Glutamatergic neuron (in vitro differentiated cells): ENCODE measurements around the gene FZD4. TPM values are rescaled to one million over a fixed set of nuclear protein-coding genes. Genes with fewer than 3 reads are reported as not detected.

Experiments
- DNase-seq: peaks from one replicate; pipeline ENCODE4 v3.0.0; 2022
- H3K27ac Mint-ChIP-seq: one replicate; pipeline ENCODE4 v1.8.0; 2020; ENCODE audit warnings: mild to moderate bottlenecking, mixed read lengths, inconsistent platforms; ENCODE audit not compliant: unreplicated experiment
- H3K27me3 Mint-ChIP-seq: one replicate; pipeline ENCODE4 v1.8.0; 2020; ENCODE audit warnings: mild to moderate bottlenecking, moderate library complexity, mixed read lengths, inconsistent platforms; ENCODE audit not compliant: unreplicated experiment
- H3K36me3 Mint-ChIP-seq: one replicate; pipeline ENCODE4 v1.8.0; 2020; ENCODE audit warnings: mild to moderate bottlenecking, mixed read lengths, inconsistent platforms; ENCODE audit not compliant: unreplicated experiment
- H3K4me1 Mint-ChIP-seq: one replicate; pipeline ENCODE4 v1.8.0; 2020; ENCODE audit warnings: mild to moderate bottlenecking, low read depth, mixed read lengths, inconsistent platforms; ENCODE audit not compliant: unreplicated experiment
- H3K4me3 Mint-ChIP-seq: one replicate; pipeline ENCODE4 v1.8.0; 2020; ENCODE audit warnings: mild to moderate bottlenecking, mixed read lengths, inconsistent platforms; ENCODE audit not compliant: unreplicated experiment
- H3K9me3 Mint-ChIP-seq: one replicate; pipeline ENCODE4 v1.8.0; 2020; ENCODE audit warnings: mild to moderate bottlenecking, moderate library complexity, mixed read lengths, inconsistent platforms; ENCODE audit not compliant: unreplicated experiment
- total RNA-seq: library from RNA; stranded (reverse); fragmentation: NEBNext Ultra II Directional; extraction: Animal tissue kit (Norgen Biotek cat#: 25700); gene quantifications from one replicate; pipeline ENCODE4 v1.2.1, GENCODE V29; 2021; ENCODE audit not compliant: unreplicated experiment
- TF ChIP-seq, protein P1 (sequence below): fragments of 200-600 bp; sonication (generic); IDR thresholded peaks from one replicate; pipeline ENCODE4 v1.5.0; 2021; ENCODE audit not compliant: partially characterized antibody, unreplicated experiment

Gene FZD4
- total RNA-seq, 1 donor from 2014 or later, result 2.0 TPM

DNA sequence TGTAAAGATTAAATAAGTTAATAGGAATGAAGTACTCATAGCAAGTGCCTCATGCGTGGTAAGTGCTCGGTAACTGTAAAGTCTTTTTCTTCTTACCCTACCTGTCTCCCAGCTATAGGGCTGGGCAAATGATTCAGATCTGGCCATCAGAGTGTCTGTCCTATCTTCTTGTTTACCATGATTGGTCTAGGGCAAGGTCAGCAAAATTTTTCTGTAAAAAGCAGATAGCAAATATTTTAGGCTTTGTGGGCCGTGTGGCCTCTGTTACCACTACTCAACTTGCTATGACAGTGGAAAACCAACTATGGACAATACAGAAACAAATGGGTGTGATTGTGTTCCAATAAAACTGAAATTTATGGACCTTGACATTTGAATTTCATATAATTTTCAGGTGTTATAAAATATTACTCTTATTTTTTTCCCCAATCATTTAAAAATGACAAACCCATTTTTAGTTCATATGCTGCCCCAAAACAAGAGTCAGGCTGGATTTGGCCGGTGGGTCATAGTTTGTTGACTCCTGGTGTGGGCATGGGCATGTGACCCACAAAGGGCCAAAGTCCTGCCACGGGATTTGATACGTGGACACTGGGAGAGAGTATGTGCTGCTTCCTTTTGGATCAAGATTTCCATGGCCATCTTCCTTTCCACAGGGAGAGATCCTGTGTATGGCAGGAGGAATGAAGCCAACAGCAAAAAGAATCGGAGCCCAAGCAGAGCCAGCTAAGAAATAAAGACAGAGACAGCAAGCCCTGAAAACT is 26.8 kb upstream of the FZD4 start:
- no peak overlapping the region for H3K27ac Mint-ChIP-seq
- H3K27me3 Mint-ChIP-seq, result no peaks in the 10 kb centered on the region
- DNase-seq, result no peak
- TF ChIP-seq, protein P1, sequence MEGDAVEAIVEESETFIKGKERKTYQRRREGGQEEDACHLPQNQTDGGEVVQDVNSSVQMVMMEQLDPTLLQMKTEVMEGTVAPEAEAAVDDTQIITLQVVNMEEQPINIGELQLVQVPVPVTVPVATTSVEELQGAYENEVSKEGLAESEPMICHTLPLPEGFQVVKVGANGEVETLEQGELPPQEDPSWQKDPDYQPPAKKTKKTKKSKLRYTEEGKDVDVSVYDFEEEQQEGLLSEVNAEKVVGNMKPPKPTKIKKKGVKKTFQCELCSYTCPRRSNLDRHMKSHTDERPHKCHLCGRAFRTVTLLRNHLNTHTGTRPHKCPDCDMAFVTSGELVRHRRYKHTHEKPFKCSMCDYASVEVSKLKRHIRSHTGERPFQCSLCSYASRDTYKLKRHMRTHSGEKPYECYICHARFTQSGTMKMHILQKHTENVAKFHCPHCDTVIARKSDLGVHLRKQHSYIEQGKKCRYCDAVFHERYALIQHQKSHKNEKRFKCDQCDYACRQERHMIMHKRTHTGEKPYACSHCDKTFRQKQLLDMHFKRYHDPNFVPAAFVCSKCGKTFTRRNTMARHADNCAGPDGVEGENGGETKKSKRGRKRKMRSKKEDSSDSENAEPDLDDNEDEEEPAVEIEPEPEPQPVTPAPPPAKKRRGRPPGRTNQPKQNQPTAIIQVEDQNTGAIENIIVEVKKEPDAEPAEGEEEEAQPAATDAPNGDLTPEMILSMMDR, result no peak
- H3K36me3 Mint-ChIP-seq, result no peaks in the 10 kb centered on the region
- no peak overlapping the region for H3K4me3 Mint-ChIP-seq
- H3K4me1 Mint-ChIP-seq, result no peaks in the 10 kb centered on the region
- no peaks in the 10 kb centered on the region for H3K9me3 Mint-ChIP-seq

DNA sequence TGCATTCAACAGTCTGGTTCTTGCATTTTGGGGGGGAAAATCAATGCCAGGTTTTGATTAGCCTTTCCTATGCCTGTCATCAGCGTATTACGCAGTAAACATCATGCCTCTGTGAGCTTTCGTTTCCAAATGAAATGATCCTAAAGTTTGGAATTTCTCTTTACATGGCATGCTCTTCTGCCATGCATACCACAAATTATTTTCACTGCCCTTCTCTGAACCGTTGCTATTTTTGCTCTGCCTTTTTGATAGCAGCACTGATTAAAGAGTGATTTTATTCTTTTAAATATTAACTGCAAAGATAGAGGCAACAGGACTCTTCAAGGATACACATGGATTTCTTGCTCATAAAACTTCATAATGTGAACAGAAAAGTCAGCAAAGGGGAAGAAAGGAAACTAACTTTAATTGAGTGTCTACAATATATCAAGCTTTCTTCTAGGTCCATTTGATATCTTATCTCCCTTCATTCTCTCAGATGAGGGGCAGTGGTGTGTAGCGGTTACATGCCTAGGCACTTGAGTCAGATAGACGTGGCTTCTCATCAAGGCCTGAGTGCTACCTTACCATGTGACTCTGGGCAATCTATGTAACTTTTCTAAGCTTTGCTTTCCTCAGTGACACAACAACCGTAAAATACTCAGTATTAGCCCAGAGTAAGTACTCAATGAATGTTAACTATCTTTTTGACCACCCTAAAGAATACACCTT is 25.0 kb upstream of the FZD4 start:
- no peaks in the 10 kb centered on the region for H3K9me3 Mint-ChIP-seq
- no peaks in the 10 kb centered on the region for H3K36me3 Mint-ChIP-seq
- H3K4me3 Mint-ChIP-seq, result no peak overlapping the region
- DNase-seq, result no peak
- no peaks in the 10 kb centered on the region for H3K27me3 Mint-ChIP-seq
- TF ChIP-seq, protein P1, result no peak
- no peaks in the 10 kb centered on the region for H3K4me1 Mint-ChIP-seq
- no peak overlapping the region for H3K27ac Mint-ChIP-seq

DNA sequence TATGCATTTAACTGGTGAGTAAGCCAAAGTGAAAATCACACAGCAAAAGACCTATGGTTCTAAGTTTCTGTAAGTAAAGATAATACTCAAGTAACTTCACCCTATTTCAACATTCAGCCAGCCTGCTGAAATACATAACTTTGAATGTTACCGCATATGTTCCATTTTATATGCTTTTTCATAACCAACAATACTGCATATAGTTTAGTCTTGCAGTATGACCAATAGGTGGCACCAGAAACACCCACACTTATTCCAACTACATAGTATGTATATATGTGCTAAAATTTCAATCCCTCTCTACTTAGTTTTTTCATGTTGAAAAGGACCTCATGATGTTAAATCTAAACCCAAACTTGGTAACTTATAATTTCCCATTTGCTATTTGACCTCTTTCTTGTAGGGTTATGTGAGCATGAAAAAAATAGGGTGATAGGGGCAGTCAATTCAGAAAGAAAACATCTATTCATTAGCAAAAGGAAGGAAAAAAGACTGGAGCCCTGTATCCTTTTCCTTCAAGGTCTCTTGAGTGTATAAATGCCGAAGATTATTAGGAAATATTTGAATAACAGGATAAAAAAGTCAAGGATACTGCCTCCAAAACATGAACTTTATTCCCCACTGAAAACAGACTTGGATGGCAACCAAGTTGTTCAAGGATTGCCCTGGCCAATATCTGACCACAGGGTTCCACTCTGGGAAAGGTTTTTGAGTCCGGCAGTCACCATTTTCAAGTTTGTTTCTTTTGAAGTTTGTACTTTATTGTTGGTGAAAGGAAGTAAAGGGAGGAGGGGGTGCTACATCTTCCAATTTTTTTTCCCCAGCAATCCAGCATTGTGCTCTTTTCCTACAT is 23.8 kb upstream of the FZD4 start:
- Mint-ChIP-seq H3K4me1 (no peaks in the 10 kb centered on the region), H3K36me3 (peaks cover 8% of the 10 kb centered on the region), H3K27ac (no peak overlapping the region), H3K9me3 (no peaks in the 10 kb centered on the region), H3K27me3 (no peaks in the 10 kb centered on the region), H3K4me3 (no peak overlapping the region)
- DNase-seq, result no peak
- TF ChIP-seq, protein P1, result peak; percentile 39

DNA sequence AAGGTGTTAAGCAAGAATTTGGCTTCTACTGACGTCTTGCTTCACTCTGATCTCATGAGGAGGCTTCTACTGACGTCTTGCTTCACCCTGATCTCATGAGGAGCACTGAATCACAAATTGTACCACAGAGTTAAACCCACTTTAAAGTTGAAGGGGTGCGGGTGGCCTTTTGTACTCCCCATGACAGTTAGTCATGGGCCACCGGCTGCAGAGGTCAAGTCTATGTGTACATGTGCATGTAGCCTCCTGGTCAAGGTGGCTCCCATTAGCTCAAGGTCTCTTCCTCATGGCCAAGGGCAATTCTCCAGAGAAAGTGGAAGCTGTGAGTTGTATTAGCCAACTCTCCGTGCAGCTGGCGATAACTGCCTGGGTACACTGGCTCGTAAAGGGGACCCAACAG is 23.1 kb upstream of the FZD4 start:
- TF ChIP-seq, protein P1, result no peak
- no peak overlapping the region for H3K27ac Mint-ChIP-seq
- H3K27me3 Mint-ChIP-seq, result no peaks in the 10 kb centered on the region
- H3K9me3 Mint-ChIP-seq, result no peaks in the 10 kb centered on the region
- peaks cover 15% of the 10 kb centered on the region for H3K36me3 Mint-ChIP-seq
- H3K4me1 Mint-ChIP-seq, result no peaks in the 10 kb centered on the region
- DNase-seq, result no peak
- H3K4me3 Mint-ChIP-seq, result no peak overlapping the region
